IPS-15b (cell line): ENCODE data around the gene KSR1.

Experiments used
- H3K27me3 ChIP-seq: one replicate; pipeline ENCODE4 v1.6.1; 2013; ENCODE audit warnings: low read length; ENCODE audit not compliant: control insufficient read depth, insufficient read depth
- H3K36me3 ChIP-seq: one replicate; pipeline ENCODE4 v1.6.1; 2013; ENCODE audit warnings: low read length; ENCODE audit not compliant: control insufficient read depth, insufficient read depth
- H3K4me1 ChIP-seq: one replicate; pipeline ENCODE4 v1.6.1; 2013; ENCODE audit warnings: mild to moderate bottlenecking, low read length; ENCODE audit not compliant: control insufficient read depth, insufficient read depth
- H3K4me3 ChIP-seq: one replicate; pipeline ENCODE4 v1.5.1; 2013; ENCODE audit warnings: low read depth, low read length
- H3K9ac ChIP-seq: one replicate; pipeline ENCODE4 v1.6.1; 2013; ENCODE audit warnings: low read depth, mild to moderate bottlenecking, low read length
- H3K9me3 ChIP-seq: one replicate; pipeline ENCODE4 v1.6.1; 2013; ENCODE audit warnings: mild to moderate bottlenecking, low read length; ENCODE audit not compliant: control insufficient read depth, insufficient read depth

The KSR1 gene

DNA sequence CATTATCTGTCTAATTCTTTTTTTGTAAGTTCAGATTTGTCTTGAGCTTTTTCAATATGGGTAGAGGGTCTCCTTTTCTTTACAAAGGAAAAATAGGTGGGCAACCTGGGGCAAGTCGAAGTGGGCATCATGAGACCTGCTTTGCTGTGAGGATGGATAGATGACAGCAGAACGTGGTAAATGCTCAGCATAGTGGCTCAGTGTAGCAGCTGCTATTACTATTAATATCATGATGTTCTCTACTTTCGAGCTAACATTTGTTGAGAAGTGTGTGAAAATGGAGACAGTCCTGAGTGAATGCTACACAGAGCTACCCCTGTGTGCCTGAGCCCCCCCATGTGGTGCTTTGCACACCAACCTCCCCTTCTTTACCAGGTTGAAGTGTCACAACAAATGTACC is 135.7 kb downstream of the KSR1 start:
- no peak overlapping the region for H3K9ac ChIP-seq
- no peaks in the 10 kb centered on the region for H3K4me1 ChIP-seq
- no peaks in the 10 kb centered on the region for H3K9me3 ChIP-seq
- H3K27me3 ChIP-seq: no peaks in the 10 kb centered on the region
- H3K4me3 ChIP-seq: no peak overlapping the region
- peaks cover 10% of the 10 kb centered on the region for H3K36me3 ChIP-seq

DNA sequence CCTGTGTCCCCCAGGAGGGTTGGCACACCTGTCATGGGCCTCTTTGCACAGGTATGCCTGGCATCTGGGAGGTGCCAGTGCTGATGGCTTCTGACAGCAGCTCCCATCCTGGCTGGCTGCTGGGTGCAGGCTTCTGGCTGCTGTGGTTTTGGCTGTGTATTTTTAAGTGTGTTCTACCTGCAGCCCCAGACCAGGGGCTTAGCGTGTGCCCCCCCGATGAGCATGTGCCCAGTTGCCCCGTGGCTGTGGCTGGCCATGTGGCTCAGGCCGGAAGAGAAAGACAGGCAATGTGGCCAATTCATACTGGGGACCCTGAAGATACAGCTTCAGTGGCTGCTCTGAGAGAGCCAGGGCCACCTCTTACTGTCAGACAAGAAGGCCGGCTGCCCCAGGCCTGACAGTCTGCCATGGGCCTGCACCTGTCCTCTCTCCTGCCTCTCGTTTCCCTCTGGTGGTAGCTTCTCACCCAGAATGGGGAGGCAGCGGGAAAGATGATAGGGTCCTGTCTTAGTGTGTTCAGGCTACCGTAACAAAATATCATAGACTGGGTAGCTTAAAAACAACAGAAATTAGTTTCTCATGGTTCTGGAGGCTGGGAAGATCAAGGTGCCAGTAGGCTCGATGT is 137.1 kb downstream of the KSR1 start:
- peaks cover 6% of the 10 kb centered on the region for H3K36me3 ChIP-seq
- no peaks in the 10 kb centered on the region for H3K4me1 ChIP-seq
- H3K9ac ChIP-seq: no peak overlapping the region
- H3K9me3 ChIP-seq: no peaks in the 10 kb centered on the region
- H3K27me3 ChIP-seq: no peaks in the 10 kb centered on the region
- H3K4me3 ChIP-seq: no peak overlapping the region

DNA sequence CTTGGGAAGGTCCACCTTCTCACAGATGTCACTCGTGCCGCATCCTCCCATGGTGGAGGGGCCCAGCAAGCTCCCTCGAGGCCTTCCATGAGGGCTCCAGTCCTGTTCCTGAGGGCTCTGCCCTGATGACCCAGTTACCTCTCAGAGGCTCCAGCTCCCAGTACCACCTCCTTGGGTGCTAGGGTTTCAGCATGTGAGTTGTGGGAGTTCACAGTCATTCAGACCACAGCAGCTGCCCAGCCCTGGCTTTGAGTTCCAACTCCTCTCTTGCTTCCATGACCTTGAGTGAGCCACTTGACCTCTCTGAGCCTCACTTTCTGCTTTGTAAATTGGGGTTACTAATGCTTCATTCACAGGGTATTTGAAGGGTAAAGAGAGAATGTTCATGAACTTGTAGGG is 137.6 kb downstream of the KSR1 start:
- Histone ChIP-seq H3K36me3 (peaks cover 3% of the 10 kb centered on the region), H3K4me1 (no peaks in the 10 kb centered on the region), H3K9ac (no peak overlapping the region)

DNA sequence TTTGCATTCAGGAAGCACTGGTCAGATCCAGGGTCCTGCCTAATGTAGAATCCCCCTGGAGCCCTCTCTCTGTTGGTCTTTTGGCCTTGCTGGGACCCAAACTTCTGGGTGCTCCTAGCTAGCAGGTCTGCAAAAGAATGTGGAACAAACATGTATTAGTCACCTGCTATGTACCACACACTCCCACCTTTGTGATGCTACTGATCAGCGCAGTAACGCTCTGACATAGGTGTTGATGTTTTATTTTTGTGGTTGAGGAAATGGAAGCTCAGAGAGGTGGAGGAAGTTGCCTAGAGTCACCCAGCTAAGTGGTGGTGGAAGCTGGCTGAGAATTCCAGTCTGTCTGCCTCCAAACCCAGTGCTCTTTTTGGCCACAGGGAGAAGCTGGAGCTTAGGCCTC is 139.0 kb downstream of the KSR1 start:
- H3K9ac ChIP-seq: no peak overlapping the region
- H3K4me1 ChIP-seq: no peaks in the 10 kb centered on the region
- H3K27me3 ChIP-seq: no peaks in the 10 kb centered on the region
- no peaks in the 10 kb centered on the region for H3K9me3 ChIP-seq
- peaks cover 3% of the 10 kb centered on the region for H3K36me3 ChIP-seq
- H3K4me3 ChIP-seq: no peak overlapping the region

More for the DNA sequence above, 137.6 kb downstream of the KSR1 start:
- no peaks in the 10 kb centered on the region for H3K9me3 ChIP-seq
- no peaks in the 10 kb centered on the region for H3K27me3 ChIP-seq
- no peak overlapping the region for H3K4me3 ChIP-seq

DNA sequence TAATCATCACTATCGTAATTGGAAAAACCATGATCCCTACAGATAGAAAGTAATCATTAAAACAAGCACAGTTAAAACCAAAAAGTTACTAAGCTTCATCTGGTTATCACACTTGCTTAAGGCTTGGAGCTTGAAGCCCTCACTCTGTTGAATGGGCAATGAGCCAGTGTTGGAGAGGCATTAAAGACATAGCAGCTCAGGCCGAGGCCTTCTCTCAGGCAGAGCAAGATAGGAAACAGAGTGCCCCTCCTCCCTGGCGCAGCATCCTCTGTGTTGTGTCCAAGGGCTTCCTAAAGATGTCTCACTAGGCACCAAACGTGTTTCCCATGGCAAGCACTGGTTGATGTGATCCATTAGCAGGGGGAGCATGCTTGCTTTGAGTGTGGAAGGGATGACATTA is 139.8 kb downstream of the KSR1 start:
- no peak overlapping the region for H3K4me3 ChIP-seq
- no peaks in the 10 kb centered on the region for H3K27me3 ChIP-seq
- peaks cover 3% of the 10 kb centered on the region for H3K36me3 ChIP-seq
- no peak overlapping the region for H3K9ac ChIP-seq
- no peaks in the 10 kb centered on the region for H3K4me1 ChIP-seq
- H3K9me3 ChIP-seq: no peaks in the 10 kb centered on the region

DNA sequence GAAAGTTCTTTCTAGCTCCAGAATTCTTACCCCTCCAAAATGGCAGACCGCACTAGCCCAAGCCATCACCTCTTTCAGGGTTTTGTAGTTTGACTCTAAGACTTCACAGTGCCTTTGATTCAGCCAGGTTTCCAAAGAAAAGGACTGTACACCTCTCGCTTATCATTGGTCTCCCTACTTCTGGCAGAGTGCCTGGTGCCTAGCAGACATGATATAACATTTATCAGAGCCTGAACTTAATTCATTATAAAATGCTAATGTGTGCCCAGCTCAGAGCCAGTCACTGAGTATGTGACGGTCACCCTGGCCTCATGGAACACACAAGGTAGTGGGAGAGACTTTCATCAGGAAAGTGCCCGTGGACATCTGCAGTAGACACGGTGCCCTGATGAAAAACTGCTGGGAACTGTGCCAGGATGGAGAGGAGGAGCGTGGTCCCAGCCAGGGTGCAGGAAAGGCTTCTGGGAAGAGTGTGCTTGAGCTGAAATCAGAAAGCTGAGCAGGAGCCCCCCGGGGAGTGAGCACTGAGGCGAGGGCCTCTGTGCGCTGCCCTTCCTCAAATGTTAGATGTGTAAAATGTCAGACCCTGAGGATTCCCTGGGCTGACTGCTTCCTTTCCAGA is 140.4 kb downstream of the KSR1 start:
- no peaks in the 10 kb centered on the region for H3K4me1 ChIP-seq
- H3K9me3 ChIP-seq: no peaks in the 10 kb centered on the region
- no peak overlapping the region for H3K4me3 ChIP-seq
- H3K27me3 ChIP-seq: no peaks in the 10 kb centered on the region
- H3K36me3 ChIP-seq: peaks cover 8% of the 10 kb centered on the region
- H3K9ac ChIP-seq: no peak overlapping the region

DNA sequence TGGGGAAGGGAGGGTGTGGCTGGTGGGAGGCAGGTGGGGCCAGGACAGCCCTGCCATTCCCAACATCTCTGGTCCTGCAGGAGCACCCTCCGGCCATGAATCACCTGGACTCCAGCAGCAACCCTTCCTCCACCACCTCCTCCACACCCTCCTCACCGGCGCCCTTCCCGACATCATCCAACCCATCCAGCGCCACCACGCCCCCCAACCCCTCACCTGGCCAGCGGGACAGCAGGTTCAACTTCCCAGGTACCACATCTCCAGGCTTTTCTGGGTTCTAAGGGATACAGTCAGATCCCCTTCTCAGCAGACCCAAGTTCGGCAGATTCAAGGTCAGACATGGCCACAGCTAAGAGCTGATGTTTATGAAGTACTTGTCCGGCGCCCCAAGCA is 140.9 kb downstream of the KSR1 start:
- Histone ChIP-seq H3K9me3 (no peaks in the 10 kb centered on the region), H3K4me3 (no peak overlapping the region), H3K27me3 (no peaks in the 10 kb centered on the region), H3K4me1 (no peaks in the 10 kb centered on the region), H3K36me3 (peaks cover 8% of the 10 kb centered on the region), H3K9ac (no peak overlapping the region)

DNA sequence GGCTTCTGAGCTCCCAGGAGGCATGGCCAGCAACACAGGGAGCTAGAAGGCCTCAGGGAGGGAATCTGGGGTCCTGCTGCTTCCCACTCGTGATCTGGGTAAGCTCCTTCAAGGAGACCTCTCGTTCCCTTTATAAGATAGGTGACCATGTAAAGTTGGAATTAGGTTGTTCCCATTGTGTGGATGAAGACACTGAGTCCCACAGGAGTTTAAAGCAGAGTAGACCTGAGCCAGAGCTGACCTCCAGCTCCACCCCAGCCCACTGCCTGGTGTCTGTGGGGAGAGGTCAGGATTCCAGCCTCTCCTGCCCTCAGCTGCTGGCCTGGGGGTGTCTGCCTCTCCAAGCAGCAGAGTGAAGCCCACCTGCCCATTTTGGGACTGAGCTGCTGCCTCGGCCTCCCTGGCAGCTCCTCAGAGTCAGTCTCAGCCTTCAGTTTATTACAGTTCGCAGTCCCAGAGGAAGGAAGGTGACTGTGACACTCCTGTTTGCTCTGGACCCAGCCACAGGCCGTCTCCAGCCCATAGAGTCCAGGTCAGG is 141.6 kb downstream of the KSR1 start:
- Histone ChIP-seq H3K36me3 (peaks cover 8% of the 10 kb centered on the region), H3K4me1 (no peaks in the 10 kb centered on the region), H3K27me3 (no peaks in the 10 kb centered on the region), H3K9me3 (no peaks in the 10 kb centered on the region), H3K4me3 (no peak overlapping the region), H3K9ac (no peak overlapping the region)

DNA sequence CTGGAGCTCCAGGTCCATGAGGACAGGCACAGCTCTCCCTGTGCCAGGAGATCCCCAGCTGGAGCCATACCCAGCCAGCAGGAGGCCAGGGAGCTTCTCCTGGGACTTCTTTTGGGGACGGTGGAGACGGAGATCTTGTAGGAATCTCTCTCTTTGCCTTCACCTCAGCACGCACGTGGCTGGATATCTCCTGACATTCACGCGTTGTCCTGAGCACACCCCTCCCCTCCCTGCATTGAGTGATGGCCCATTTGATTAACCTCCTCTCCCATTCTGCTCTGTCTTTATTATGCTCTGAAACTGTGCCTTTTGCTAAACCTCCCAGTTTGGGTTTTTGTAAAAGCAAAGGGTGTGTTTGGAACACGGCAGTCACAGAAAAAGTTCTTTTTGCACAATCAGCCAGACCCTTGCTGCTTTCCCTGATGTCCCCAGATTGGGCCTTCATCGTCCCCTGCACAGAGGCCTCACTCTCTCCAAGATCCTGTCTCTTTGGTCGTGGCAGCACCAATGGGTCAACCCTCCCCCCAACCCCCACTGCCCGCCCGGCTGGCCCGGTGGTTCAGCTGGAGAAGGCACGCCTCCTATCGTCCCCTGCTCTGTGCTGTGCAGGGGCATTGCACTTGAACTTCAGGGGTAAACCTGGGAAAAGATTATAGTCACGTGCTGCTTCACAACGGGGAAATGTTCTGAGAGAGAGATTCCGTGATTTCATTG is 142.2 kb downstream of the KSR1 start:
- Histone ChIP-seq H3K9ac (no peak overlapping the region), H3K4me3 (no peak overlapping the region), H3K4me1 (no peaks in the 10 kb centered on the region), H3K9me3 (no peaks in the 10 kb centered on the region), H3K27me3 (no peaks in the 10 kb centered on the region), H3K36me3 (peaks cover 5% of the 10 kb centered on the region)

DNA sequence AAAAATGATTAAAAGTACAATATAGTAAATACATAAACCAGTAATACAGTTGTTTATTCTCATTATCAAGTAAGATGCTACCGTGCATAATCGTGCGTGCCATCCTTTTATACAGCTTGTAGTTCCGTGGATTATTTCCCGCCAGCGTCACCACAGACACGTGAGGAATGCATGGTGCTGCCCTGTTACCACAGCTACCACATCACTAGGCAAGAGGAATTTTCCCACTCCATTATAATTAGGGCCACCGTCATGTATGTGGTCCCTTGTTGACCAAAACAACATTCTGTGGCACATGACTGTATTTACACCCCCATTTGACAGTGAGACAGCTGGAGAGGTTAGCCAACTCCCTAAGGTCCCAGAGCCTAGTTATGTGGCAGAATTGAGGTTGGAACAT is 144.2 kb downstream of the KSR1 start:
- Histone ChIP-seq H3K9me3 (no peaks in the 10 kb centered on the region), H3K4me3 (no peak overlapping the region), H3K9ac (no peak overlapping the region), H3K27me3 (no peaks in the 10 kb centered on the region), H3K4me1 (no peaks in the 10 kb centered on the region), H3K36me3 (peaks cover 13% of the 10 kb centered on the region)

DNA sequence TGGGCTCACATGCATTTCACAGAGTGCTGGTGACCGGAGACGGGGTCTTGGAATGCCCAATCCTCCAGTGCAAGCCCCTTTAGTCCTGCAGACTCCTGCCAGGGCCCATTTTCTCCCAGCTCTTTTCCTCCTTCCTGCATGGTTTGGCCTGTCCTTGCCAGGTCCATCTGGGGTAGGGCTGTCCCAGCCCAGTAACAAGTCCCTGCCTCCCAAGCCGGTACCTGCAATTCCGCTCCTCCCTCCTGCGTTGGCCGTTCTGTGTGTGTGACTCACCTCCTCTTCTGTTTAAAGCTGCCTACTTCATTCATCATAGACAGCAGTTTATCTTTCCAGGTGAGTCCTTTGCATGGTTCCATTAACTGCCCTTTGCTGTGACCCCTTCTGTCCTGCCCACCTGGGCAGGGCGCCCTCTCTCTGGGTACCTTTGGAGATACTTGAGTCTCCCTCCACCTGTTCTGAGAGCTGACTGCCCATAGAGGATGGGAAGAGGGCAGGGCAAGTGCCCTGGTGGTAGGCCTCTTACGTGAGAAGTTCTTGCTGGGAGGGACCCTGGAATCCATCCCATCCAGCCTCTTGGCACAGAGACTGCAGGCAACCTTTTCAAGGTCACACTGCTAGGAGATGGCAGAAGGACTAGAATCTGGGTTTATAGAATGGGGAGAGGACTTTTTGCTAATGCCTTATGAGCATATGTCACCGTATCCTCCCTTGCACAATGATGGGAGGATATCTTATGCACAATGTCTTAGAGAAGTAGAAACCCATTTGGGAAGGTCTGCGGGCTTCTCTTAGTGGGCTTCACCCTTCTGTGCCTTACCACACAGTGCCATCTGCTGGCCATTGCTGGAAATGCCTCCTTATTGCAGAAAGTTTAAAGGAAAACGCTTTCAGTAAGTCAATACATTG is 145.1 kb downstream of the KSR1 start:
- no peaks in the 10 kb centered on the region for H3K4me1 ChIP-seq
- no peaks in the 10 kb centered on the region for H3K27me3 ChIP-seq
- peaks cover 18% of the 10 kb centered on the region for H3K36me3 ChIP-seq
- H3K9me3 ChIP-seq: no peaks in the 10 kb centered on the region
- H3K9ac ChIP-seq: no peak overlapping the region
- no peak overlapping the region for H3K4me3 ChIP-seq
